HUES6 (cell line): ENCODE results near the gene MAD1L1.
A peak's percentile ranks its signal among the peaks of the same experiment; 100 is the strongest.
"Not testable (repeated sequence)": the region's sequence is repeated elsewhere in the genome, so short reads cannot be mapped to it uniquely, and the experiment has no call there.

ENCODE experiments used
- H3K27ac ChIP-seq: 2 replicates; pipeline ENCODE4 v1.7.0; 2013; ENCODE audit warnings: low read depth, mild to moderate bottlenecking, low read length, inconsistent platforms
- H3K27me3 ChIP-seq: 2 replicates; pipeline ENCODE4 v1.6.1; 2013; ENCODE audit warnings: low read length; ENCODE audit not compliant: control insufficient read depth, insufficient read depth
- H3K36me3 ChIP-seq: 2 replicates; pipeline ENCODE4 v1.6.1; 2013; ENCODE audit warnings: low read length; ENCODE audit not compliant: control insufficient read depth, insufficient read depth
- H3K4me1 ChIP-seq: 2 replicates; pipeline ENCODE4 v1.6.1; 2013; ENCODE audit warnings: low read length; ENCODE audit not compliant: control insufficient read depth, insufficient read depth
- H3K4me3 ChIP-seq: 2 replicates; pipeline ENCODE4 v1.5.1; 2013; ENCODE audit warnings: low read depth, low read length
- H3K9ac ChIP-seq: one replicate; pipeline ENCODE4 v1.6.1; 2013; ENCODE audit warnings: mild to moderate bottlenecking, low read length
- H3K9me3 ChIP-seq: 2 replicates; pipeline ENCODE4 v1.6.1; 2013; ENCODE audit warnings: low read depth, low read length; ENCODE audit not compliant: control insufficient read depth, insufficient read depth

The MAD1L1 gene

DNA sequence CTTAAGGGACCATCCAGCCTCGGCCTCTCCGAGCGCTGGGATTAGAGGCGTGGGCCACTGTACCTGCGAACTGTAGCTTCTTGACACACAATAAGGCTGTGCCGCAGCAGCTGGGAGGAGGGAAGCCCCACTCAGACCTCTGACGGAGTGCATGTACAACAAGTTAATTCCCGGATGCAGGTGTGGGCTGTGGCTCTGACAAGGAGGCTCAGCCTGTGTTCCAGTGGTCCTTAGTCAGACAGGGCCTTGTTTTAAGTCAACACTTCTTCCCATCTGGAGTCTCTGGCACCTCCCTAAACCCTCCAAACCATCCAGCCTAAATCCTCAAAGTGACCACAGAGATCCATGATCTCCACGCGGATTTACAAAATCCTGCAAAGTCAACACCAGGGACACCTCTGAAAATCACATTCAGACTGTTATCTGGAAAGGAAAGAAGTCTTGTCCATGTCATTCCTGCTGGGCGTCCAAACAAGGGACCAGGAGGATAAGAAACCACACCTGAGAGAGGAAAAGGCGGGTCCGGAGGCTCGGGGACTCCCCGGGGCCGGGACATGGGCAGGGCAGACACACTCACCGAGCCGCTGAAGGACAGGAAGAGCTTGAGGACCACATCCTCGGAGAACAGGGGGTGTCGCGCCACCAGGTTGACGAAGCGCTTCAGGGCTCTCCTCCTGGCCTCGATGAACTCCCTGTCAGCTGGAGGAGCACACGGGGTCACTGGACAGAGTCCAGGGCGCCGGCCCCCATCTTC lies 38.7 kb upstream of the MAD1L1 start:
- peaks cover 27% of the 10 kb centered on the region for H3K36me3 ChIP-seq
- H3K9me3 ChIP-seq, result peaks cover 5% of the 10 kb centered on the region
- H3K27ac ChIP-seq, result no peak overlapping the region
- no peak overlapping the region for H3K4me3 ChIP-seq
- H3K4me1 ChIP-seq, result peaks cover 20% of the 10 kb centered on the region
- no peak overlapping the region for H3K9ac ChIP-seq
- no peaks in the 10 kb centered on the region for H3K27me3 ChIP-seq

DNA sequence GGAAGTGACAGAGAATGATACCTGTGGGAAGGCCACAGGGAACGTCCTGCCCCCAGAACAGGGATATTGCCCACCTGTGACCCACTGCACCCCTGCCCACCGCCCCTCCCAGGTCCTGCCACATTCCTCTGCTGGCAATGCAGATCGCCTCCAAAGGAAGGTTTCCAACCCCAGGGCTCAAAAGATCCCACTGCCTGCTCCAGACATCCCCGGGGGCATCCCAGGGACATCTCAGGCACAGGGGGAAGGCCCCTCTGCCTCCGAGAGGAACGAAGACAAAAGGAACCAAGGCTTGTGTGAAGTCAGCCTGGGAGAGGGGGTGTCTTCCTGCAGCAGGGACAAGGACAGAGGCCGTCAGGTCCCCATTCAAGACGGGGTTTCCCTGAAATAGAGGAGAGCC lies 37.8 kb upstream of the MAD1L1 start:
- Histone ChIP-seq H3K27me3 (no peaks in the 10 kb centered on the region), H3K36me3 (peaks cover 25% of the 10 kb centered on the region), H3K9me3 (peaks cover 5% of the 10 kb centered on the region), H3K4me1 (peaks cover 20% of the 10 kb centered on the region), H3K9ac (peak overlapping the region; percentile 44), H3K4me3 (no peak overlapping the region), H3K27ac (peak overlapping the region; percentile 82)

DNA sequence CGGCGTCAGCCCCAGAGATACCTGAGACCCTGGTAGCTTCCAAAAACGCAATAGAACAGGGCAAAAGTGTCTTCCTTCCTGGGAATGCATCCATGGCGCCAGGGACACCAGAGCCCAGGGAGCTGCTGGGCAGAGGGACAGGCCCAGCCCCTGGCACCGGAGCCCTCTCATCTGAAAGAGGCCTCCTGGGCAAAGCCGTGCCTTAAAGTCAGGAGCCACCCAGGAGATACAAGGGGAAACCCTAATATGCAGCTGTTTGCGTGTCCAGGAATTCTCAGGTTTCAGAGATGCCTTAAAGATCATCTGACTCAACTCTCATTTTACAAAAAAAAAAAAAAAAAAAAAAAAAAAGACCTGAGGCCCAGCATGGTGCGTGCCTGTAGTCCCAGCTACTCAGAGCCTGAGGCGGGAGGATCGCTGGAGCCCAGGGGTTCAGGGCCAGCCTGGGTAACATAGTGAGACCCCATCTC lies 37.3 kb upstream of the MAD1L1 start:
- Histone ChIP-seq H3K4me3 (peak overlapping the region; percentile 19; the same call in 1 of the 2 replicates), H3K36me3 (peaks cover 22% of the 10 kb centered on the region), H3K9me3 (peaks cover 5% of the 10 kb centered on the region), H3K4me1 (peaks cover 20% of the 10 kb centered on the region), H3K27ac (peak overlapping the region; percentile 82), H3K27me3 (no peaks in the 10 kb centered on the region), H3K9ac (peak overlapping the region; percentile 70)

DNA sequence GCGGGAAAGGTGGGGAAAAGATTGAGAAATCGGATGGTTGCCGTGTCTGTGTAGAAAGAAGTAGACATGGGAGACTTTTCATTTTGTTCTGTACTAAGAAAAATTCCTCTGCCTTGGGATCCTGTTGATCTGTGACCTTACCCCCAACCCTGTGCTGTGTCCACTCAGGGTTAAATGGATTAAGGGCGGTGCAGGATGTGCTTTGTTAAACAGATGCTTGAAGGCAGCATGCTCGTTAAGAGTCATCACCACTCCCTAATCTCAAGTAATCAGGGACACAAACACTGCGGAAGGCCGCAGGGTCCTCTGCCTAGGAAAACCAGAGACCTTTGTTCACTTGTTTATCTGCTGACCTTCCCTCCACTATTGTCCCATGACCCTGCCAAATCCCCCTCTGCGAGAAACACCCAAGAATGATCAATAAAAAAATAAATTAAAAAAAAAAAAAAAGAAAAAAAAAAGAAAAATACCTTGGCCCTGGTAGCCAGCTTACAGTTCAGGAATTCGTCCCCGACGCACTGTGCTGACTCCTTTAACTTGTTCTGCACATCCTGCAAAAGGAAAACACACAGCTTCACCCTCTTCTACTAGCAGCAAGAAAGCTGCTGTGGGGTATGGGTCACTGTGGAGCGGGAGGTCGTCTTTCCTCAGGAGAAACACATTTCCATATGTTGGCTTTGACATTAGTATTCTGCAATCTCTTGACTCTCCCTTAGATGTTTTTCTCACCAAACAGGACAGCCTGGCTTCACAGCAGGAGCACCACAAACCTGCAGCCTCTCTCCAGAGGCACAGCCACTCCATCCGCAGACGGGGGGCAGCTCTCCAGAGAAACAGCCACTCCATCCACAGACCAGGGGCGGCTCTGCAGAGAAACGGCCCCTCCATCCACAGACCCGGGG lies 36.6 kb upstream of the MAD1L1 start:
- H3K27ac ChIP-seq, result peak overlapping the region; percentile 82
- not testable (repeated sequence) for H3K9me3 ChIP-seq, H3K27me3 ChIP-seq
- H3K4me3 ChIP-seq, result peak overlapping the region; percentile 19; the same call in 1 of the 2 replicates
- peaks cover 20% of the 10 kb centered on the region for H3K4me1 ChIP-seq
- H3K9ac ChIP-seq, result peak overlapping the region; percentile 70
- peaks cover 18% of the 10 kb centered on the region for H3K36me3 ChIP-seq

DNA sequence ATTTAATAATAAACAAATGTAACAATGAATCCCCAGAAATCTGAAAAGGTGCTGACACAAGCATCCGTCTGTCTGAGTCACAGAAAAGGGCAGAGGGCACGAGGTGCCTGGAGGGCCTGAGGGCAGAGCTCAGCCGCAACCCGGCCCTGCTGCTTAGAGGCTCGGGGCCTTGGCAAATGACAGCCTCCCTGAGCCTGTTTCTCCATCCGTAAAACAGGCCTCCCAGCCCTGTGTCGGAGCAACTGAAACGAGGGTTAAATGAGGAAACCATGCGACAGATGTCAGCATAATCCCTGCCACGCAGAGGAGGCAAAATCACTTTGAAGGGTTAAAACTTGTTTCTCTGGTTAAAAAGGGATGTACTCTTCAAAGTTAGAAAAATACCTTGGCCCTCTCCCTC lies 34.2 kb upstream of the MAD1L1 start:
- no peak overlapping the region for H3K27ac ChIP-seq
- H3K36me3 ChIP-seq, result peaks cover 31% of the 10 kb centered on the region
- peaks cover 5% of the 10 kb centered on the region for H3K9me3 ChIP-seq
- H3K4me1 ChIP-seq, result peaks cover 20% of the 10 kb centered on the region
- H3K27me3 ChIP-seq, result no peaks in the 10 kb centered on the region
- H3K4me3 ChIP-seq, result no peak overlapping the region
- no peak overlapping the region for H3K9ac ChIP-seq

DNA sequence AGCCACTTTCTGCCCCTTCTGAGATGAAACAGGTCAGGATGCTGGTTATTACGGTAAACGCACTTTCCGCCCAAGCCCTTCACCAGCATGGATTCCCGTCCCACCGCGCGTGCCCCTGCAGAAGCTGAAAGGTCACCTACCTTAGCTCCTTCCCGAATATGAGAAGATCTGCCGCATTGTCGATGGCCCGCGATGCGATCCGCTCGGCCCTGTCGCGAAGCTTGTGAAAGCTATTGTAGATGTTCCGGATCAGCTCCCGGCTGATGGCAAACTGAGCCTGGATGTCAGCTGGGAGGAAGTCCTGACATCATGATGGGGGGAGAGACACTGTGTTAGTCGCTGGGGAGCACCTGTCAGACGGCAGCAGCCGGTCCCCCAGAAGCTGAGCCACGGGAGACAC lies 31.4 kb upstream of the MAD1L1 start:
- H3K4me3 ChIP-seq, result no peak overlapping the region
- no peaks in the 10 kb centered on the region for H3K27me3 ChIP-seq
- no peak overlapping the region for H3K9ac ChIP-seq
- peaks cover 40% of the 10 kb centered on the region for H3K36me3 ChIP-seq
- no peaks in the 10 kb centered on the region for H3K4me1 ChIP-seq
- peaks cover 5% of the 10 kb centered on the region for H3K9me3 ChIP-seq
- no peak overlapping the region for H3K27ac ChIP-seq

DNA sequence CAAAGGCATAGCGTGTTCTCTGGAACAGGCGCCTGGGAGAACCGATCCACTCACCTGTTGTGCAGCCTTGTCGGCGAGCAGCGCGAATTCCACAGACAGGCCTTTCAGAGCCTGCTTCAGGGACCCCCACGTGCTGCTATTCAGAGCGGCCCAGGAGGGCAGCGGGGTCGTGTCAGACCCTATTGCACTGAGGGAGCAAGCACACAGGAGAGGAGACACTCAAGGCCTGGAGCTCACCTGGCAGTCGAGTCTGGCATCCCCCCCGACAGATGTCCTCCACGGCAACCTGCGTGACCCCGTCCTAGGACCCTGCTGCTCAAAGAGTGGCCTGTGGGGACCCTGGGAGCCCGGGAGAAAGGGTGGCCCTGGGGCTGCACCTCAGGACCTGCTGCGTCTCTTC lies 30.4 kb upstream of the MAD1L1 start:
- peaks cover 5% of the 10 kb centered on the region for H3K9me3 ChIP-seq
- no peak overlapping the region for H3K4me3 ChIP-seq
- H3K4me1 ChIP-seq, result no peaks in the 10 kb centered on the region
- H3K9ac ChIP-seq, result no peak overlapping the region
- no peaks in the 10 kb centered on the region for H3K27me3 ChIP-seq
- peaks cover 45% of the 10 kb centered on the region for H3K36me3 ChIP-seq
- no peak overlapping the region for H3K27ac ChIP-seq

DNA sequence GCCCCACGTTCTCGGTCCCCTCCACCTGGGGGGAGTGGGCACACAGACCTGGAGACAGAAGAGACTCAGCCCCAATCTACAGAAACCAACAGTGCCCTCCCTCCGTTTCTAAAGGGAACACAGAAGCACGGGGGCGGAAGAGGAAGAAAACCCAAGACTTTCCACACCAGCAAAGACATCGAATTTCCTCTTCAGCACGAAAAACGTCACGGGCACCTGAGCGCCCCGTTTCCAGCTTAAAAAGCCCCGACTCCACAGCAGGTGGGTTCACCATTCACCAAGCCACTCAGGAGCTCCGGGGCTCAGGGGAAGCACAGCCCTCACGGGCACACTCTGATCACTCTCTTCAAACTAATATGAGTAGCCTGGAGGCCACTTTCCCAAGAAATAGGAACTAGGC lies 28.9 kb upstream of the MAD1L1 start:
- Histone ChIP-seq H3K27ac (no peak overlapping the region), H3K9ac (no peak overlapping the region), H3K36me3 (peaks cover 52% of the 10 kb centered on the region), H3K4me3 (no peak overlapping the region), H3K27me3 (no peaks in the 10 kb centered on the region), H3K9me3 (peaks cover under 1% of the 10 kb centered on the region; the same call in 1 of the 2 replicates), H3K4me1 (no peaks in the 10 kb centered on the region)

DNA sequence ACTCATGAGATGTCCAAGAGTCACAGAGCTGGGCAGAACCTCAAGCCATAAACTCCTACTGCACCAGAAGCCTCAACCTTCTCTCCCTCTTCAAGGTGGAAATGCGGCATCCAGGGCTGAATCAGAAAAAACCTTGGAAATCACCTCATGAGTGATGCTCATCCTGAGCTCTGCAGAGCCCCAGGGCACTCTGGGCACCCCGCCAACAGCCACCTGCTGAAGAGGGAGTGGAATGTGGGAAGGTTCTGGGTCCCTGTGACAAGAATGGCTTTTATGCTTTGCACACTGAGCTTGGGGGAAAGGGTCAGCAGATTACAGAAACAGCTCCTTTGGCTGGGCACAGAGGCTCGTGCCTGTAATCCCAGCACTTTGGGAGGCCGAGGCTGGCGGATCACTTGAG lies 28.1 kb upstream of the MAD1L1 start:
- no peaks in the 10 kb centered on the region for H3K27me3 ChIP-seq
- H3K27ac ChIP-seq, result no peak overlapping the region
- no peaks in the 10 kb centered on the region for H3K9me3 ChIP-seq
- no peaks in the 10 kb centered on the region for H3K4me1 ChIP-seq
- H3K4me3 ChIP-seq, result no peak overlapping the region
- peaks cover 60% of the 10 kb centered on the region for H3K36me3 ChIP-seq
- no peak overlapping the region for H3K9ac ChIP-seq

DNA sequence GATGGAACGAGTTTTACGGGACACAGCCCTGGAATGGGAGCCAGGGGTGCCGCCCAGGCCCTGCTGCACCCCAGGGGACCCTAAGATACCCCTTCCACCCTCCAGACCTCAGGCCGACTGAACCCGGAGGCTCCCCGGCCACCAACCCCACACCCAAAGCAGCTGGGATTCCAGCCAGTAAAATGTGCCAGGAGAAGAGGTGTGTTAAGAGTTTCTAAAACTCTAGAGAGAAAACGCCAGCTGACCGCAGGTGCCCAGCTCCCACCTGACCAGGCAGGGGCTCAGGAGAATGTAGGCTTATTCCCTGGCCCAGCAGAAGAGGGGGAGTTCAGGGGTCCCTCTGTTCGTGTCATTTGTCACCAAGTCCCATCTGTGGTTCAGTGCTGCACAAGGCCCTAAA lies 26.7 kb upstream of the MAD1L1 start:
- H3K27ac ChIP-seq, result no peak overlapping the region
- no peaks in the 10 kb centered on the region for H3K9me3 ChIP-seq
- H3K36me3 ChIP-seq, result peaks cover 72% of the 10 kb centered on the region
- H3K4me1 ChIP-seq, result no peaks in the 10 kb centered on the region
- H3K4me3 ChIP-seq, result no peak overlapping the region
- H3K9ac ChIP-seq, result no peak overlapping the region
- no peaks in the 10 kb centered on the region for H3K27me3 ChIP-seq
